NOMO-1 treated with DMSO at 0.1 percent for 48 hours (cell line): ENCODE data around the gene WFIKKN2.
"Not testable (repeated sequence)": the region's sequence is repeated elsewhere in the genome, so short reads cannot be mapped to it uniquely, and the experiment has no call there.

ENCODE experiments used
- DNase-seq: peaks from one replicate; lab custom pipeline; 2025; ENCODE audit not compliant: unreplicated experiment; lab: John Stamatoyannopoulos, UW

The WFIKKN2 gene, protein sequence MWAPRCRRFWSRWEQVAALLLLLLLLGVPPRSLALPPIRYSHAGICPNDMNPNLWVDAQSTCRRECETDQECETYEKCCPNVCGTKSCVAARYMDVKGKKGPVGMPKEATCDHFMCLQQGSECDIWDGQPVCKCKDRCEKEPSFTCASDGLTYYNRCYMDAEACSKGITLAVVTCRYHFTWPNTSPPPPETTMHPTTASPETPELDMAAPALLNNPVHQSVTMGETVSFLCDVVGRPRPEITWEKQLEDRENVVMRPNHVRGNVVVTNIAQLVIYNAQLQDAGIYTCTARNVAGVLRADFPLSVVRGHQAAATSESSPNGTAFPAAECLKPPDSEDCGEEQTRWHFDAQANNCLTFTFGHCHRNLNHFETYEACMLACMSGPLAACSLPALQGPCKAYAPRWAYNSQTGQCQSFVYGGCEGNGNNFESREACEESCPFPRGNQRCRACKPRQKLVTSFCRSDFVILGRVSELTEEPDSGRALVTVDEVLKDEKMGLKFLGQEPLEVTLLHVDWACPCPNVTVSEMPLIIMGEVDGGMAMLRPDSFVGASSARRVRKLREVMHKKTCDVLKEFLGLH

DNA sequence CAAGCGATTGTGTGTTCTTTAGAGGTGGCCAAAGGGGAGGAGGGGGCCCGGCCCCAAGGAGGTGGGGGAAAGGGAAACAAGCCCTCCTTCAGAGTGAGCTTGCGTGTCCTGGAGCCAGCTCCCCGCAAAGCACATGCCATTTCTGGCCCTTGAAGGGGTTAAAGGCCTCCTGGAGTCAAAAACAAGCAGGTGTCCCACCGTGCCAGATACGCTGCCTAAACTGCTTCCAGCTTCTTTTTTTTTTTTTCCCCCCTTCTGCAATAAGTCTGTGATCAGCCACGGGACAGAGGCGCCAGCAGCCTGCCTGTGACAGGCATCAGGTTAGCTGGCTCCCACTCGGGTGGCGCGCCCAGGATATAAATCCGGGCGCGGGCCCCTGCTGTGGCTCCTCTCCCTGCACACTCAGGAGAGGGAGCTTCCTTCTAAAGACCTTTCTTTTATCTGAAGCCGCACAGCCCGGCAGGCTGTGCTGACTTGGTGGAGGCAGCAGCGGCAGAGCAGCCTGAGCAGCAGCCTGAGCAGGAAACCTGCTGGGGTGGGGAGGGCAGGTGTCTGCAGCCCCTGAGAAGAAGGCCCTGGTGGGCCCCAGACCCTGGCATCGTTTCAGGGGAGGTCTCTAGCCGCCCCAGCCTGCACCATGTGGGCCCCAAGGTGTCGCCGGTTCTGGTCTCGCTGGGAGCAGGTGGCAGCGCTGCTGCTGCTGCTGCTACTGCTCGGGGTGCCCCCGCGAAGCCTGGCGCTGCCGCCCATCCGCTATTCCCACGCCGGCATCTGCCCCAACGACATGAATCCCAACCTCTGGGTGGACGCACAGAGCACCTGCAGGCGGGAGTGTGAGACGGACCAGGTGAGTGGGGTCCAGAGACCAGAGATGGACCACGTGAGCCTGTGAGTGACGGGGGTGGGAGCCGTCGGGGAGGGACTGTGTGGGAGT lies at the start of gene WFIKKN2:
Gene WFIKKN2 (plus strand): TSS at position 286 of the 934 bp plus-strand sequence. CDS start 352 bp downstream, at position 638.
- DNase-seq: no peak

DNA sequence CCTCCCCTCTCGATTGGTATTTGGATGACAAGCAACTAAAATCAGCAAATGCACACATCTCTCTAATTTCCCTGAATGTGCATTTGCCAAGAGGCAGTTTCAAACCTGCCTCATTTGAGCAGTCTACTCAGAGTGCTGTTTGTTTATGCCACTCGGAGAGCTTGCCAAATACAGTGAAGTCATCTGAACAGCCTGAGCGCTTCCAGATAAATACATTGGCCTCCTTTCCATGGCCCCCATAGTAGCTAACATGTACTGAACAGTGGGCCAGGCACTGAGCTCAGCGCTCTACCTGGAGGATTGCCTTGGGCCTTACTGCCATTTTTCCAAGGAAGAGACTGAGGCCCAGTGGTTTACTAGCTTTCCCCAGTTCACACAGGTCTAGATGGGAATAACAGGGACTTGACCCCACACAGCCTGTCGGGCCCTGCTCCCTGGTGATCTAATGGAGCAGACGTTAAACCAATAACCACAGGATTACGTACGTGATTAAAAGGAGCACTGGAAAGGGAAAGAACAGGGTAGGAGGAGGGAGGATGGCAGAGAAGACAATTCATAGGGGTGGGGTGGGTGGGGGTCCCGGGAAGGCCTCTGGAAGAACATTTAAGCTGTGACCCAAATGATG lies 49.3 kb upstream of the WFIKKN2 start:
- no peak for DNase-seq

DNA sequence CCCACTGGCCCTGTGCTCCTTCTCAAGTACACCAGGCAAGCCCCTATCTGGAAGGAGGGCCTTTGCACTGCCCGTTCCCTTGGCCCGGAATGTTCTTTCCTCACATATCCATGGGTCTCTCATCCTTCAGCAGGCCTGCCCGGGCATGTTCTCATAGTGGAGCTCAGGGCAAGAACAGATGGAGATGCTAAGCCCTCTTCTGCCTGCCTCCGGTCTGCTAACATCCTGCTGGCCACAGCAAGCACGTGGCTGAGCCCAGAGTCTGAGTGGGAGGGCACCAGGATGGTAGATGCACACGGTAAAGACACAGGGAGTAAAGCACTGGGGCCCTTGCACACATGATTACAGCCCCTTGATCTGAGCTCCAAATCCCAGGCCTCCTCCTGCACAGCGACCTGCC lies 48.3 kb upstream of the WFIKKN2 start:
- no peak for DNase-seq

DNA sequence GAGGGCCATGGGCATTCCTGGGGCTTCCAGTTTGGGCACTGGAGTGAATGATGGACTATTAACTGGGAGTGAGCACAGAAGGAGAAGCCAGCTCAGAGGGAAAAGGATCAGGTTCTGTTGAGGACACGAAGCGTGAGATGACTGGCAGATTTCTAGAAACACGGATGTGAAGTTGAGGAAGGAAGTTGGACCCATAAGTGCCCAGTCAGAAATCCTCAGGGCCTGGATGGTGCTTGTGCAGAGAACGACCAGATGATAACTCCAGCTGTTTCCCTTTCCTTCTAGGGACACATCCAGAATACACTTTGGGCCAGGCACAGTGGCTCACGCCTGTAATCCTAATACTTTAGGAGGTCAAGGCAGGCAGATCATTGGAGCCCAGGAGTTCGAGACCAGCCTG lies 44.8 kb upstream of the WFIKKN2 start:
- no peak for DNase-seq

DNA sequence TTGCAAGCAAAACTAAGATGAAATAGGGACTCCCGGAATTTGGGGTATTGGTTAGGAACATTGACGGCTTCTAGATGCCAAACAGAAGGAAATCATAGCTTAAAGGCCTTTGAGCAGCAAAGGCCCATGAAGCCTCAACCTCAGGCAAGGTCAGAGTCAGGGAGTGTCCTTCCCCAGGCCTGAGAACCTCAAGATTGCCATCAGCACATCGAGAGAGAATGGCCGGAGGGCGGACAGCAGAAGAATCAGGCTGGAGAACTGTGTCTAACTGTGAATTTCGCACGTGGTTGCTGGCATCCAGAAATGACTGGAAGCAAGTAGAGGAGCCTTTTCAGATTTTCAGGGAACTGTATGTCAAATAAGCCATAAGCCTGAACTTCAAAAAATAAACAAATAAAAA lies 43.3 kb upstream of the WFIKKN2 start:
- no peak for DNase-seq

DNA sequence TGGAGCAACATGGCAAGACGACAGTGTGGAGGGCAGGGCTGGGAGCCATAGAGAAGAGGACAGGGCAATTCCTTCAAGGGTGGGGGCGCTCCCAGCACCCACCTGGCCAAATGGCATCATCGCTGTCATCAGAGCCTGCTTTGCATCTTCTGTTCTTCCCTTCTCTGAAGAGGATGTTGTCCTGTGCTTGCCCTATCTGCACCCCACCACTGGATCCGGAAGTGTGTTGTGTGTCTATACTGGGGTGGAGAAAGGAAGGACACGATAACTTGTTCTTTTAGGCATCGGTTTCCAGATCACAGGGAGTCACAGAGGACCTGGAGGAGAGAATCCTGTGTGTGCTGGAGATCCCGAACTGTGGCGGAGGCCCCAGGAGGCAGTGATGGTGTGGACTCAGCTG lies 42.4 kb upstream of the WFIKKN2 start:
- no peak for DNase-seq

DNA sequence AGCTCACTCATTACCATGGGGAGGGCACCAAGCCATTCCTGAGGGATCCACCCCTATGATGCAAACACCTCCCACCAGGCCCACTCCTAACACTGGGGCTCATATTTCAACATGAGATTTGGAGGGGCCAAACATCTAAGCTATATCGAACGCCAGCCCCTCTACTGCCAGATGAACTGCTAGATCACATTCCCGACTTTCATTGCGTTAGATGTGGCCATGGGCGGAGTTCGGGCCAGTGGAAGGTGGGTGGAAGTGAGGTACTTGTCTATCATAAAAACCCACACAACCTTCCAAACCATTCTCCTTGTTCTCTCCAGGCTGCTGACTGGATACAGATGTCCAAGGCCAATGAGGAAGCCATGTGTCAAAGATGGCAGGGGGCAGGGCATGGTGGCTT lies 41.0 kb upstream of the WFIKKN2 start:
- no peak for DNase-seq

DNA sequence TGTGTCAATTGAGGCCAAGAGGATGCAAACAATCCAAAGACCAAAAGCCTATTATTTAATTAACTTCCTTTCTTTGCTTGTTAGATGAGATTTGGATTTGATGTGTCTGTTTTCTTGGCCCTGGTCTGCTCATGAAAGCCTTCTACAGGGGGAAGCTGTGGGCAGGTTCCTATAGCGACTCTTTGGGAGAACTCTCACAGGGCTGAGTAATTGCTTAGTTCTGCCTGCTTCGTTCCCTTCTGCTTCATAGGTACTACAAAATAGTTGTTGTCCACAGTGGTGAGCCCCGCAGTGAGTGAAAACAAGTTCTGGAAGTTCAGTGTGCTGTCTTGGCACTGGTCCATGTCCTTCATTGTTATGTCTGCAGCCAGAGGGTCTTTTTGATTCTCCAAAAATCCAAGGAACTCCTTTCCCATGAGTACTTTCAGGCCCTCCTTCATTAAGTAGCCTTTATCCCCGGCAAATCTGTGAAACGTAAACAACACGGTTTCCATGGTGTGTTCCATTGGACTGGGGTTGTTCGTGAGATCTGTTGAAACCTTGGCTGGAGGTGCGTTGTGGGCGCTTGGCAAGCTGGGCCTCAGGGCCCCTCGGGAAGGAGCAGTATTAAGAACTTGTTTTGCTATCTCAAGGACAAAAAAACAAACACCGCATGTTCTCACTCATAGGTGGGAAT lies 38.1 kb upstream of the WFIKKN2 start:
- DNase-seq: peak; percentile 40

DNA sequence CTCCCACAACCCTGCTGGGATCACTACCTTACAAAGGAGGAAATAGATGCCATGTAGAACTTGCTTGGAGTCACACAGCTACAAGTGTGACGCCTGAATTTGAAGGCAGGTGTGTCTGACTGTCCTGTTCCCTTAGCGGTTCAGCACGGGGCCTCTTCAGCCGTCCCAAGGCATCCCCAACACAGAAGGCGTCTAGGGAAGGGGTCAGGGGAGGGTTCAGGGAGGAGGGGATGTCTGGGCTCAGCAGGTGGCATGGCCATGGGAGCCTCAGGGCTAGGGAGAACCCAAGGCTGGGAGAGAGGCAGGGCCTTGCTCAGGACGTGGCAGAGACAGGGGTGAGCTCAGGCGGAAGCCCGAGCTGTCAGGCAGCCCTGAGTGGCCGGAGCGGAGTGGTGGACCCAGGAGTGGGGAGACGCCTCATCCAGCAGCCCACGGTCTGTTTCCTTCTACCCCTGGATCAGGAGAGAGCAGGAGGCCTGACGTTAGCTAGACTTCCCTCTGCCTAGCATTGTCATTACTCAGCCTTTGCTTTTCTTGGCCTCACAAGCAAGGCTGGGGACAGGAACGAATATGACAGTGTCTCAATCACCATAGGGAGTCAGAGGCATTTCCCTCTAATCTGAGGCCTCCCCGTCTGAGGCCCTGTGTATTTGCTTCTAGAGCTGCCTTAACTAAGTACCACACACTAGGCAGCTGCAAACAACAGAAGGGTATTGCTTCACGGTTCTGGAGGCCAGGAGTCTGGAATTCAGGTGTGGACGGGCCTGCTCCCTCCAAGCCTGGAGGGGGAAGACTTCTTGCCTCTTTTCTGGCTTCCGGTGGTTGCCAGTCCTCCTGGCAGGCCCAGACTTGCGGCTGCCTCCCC lies 36.7 kb upstream of the WFIKKN2 start:
- DNase-seq: no peak

DNA sequence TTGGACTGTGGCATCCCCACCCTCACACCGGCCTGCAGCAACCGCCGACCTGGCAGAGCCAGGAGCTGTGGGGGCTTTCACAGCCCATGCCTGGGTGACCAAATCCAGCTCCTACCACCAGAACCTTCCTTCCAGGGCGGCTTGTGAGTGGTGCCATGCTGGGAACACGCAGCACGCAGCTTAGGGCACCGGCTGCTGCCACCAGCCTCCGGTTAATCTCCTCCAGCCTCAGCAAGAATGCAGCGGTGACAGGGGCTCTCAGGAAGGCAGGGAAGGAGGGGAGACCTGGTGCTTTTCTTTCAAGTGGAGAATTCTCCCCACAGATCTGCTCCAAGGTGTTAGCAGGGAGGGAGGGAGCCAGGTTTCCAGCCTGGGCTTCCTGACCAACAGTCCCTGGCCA lies 35.8 kb upstream of the WFIKKN2 start:
- no peak for DNase-seq

DNA sequence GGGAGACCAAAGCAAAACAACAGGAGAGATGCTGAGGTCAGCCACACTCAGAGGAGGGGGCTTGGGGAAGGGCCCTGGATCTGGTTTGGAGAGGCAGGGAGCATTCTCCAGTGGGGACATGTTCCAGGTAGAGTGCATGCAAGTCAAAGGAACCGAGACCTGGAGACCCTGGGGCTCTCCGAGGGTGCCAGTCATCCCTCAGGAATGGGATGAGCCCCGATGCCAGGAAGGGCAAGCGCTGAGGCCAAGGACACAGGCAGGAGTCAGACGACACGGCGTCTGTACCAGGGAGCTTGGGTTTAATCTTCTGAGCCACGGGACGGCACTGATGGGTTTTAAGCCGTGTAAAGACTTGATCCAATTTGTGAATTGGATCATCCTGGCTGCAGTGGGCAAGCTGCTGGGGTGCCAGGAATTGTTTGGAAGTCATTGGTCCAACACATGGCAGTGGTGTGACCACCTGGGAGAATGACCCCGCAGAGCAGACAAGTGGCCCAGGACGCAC lies 35.1 kb upstream of the WFIKKN2 start:
- DNase-seq: no peak

DNA sequence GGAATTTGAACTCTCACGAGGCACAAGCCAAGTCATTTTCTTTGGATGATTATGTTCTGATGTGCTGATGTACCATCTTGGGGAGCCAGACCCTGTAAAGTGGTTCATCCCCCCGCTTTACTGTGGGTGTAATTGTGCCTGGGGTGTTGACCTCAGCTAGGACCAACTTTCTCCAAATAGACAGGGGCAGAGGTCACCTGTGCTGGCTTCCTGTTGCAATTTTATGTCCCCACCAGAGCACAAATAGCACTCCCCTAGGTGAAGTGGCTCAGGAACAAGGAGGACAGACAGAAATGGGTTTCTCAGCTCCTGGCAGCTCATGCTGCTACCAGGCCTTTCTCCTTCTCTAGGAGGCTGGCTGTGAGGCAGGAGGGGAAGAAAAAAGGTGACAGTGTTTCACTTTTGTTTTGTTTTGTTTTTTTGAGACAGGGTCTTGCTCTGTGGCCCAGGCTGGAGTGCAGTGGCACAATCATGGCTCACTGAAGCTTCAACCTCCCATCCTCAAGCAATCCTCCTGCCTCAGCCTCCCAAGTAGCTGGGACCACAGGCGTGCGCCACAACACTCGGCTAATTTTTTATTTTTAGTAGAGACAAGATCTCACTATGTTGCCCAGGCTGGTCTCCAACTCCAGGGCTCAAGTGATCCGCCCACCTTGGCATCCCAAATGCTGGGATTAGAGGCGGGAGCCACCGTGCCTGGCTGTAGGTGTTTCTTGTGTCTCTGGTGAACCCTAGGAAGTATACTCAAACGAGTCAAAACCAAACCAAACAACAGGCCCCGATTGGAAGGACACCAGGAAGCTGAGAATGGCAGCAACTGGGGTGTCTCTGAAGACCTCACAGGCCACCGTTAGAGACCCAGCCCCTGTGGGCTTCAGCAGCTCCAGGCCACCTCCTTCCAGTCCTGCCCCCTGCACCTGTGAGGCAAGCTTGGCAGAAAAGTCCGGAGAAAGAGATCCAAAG lies 32.5 kb upstream of the WFIKKN2 start:
- no peak for DNase-seq

DNA sequence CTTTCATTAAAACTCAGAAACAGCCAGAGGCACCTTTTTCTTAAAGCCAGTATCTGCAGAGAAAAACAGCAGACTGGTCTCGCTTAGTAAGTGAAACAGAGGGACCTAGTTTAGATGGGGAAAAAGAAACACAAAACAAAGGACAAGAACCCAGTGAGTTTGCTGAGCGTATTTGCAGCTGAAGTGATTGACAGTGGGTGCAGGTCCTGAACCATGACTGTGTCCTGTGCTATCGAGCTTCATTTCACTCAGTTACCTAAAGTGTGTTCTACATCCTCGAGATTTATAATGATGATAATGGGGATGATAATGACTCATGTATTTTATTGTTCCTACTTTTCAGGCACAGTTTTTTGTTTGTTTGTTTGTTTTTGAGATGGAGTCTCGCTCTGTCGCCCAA lies 31.7 kb upstream of the WFIKKN2 start:
- DNase-seq: no peak

DNA sequence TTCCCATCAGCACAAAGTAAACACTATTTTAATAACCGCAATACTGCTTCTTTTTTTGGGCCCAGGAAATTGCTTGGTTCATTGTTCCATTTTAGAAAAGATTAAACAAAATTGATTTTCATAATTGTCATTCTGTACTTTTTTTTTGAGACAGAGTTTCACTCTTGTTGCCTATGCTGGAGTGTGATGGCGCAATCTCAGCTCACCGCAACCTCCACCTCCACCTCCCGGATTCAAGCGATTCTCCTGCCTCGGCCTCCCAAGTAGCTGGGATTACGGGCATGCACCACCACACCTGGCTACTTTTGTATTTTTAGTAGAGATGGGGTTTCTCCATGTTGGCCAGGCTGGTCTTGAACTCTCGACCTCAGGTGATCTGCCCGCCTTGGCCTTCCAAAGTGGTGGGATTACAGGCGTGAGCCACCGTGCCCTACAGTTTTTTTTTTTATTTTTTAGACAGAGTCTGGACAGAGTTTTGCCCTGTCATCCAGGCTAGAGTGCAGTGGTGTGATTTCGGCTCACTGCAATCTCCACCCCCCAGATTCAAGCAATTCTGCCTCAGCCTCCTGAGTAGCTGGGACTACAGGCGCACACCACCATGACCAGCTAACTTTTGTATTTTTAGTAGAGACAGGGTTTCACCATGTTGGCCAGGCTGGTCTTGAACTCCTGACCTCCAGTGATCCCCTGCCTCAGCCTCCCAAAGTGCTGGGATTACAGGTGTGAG lies 30.5 kb upstream of the WFIKKN2 start:
- not testable (repeated sequence) for DNase-seq

DNA sequence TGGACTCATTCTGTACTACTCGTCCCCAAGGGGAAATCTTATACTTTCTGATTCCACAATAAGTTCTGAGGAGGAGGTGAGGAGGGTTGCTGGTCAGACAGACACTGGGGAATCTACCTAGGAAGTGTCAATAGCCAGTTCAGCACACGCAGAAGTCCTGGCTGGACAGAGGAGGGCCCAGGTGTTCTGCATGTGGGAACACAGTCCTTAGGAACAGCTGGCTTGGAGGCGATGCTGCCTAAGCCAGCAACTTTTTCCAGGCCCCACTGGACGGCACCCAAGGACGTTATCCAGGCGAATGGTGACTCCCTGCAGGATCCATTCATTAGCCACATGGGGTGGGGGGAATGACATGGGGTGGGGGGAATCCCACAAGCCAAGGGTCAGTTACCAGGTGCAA lies 29.9 kb upstream of the WFIKKN2 start:
- DNase-seq: no peak

DNA sequence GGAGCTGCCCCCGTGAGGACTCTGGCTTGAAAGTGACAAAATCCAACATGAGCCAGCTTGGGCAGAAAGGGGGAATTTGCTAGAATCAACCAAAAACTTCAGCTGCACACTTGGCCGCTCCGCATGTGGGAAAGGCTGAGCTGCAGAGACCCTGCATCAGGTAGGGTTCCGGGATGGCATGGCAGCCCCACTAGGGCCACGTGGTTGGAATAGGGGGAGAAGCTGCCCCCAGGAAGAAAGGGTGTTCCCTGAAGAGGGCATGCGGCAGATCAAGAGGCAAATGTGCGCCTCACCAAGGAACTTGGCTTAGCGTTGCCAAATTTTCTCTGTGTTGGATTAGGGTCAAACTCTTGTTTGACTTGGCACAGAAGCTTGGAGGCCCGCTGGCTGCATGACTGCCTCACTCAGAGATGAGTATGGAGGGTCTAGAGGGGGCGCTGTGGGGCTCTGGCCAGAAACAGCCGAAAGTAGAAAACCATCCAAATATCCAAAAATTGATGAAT lies 29.2 kb upstream of the WFIKKN2 start:
- no peak for DNase-seq

DNA sequence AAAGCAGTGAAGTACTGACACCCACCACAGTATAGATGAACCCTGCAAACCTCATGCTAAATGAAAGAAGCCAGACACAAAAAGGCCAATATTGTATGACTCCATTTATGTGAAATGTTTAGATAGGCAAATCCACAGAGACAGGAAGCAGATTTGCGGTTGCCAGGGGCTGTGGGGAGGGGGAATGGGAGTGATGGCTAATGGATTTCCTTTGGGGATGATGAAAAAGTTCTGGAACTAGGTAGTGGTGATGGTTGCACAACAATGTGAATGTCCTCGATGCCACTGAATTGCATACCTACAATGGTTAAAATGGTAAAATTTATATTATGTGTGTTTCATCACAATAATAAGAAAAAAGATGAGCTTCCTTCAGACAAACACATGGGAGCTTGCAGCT lies 28.4 kb upstream of the WFIKKN2 start:
- no peak for DNase-seq

DNA sequence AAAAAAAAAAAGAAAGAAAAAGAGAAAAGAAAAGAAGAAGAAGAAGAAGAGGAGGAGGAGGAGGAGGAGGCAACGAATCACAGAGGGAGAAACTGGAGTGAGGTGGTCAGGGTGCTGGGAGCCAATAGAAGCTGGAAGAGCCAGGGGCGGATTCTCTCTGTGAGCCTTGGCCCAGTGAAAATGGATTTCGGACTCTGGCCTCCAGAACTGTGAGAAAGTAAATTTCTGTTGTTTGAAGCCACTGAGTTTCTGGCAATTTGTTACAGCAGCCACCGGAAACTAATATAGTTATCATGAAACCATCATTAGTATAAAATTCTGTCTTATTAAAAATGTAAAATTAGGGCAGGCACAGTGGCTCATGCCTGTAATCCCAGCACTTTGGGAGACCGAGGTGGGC lies 27.7 kb upstream of the WFIKKN2 start:
- DNase-seq: no peak
